ENCODE measurements around the gene POR. TPM values are rescaled to one million over a fixed set of nuclear protein-coding genes. Genes with fewer than 3 reads are reported as not detected.

POR gene
- total and polyA plus RNA-seq, 2 of the 13 experiments (the other 11 are each of a cell fraction or from before 2014, with no cell fraction given): 145 to 266 TPM

DNA sequence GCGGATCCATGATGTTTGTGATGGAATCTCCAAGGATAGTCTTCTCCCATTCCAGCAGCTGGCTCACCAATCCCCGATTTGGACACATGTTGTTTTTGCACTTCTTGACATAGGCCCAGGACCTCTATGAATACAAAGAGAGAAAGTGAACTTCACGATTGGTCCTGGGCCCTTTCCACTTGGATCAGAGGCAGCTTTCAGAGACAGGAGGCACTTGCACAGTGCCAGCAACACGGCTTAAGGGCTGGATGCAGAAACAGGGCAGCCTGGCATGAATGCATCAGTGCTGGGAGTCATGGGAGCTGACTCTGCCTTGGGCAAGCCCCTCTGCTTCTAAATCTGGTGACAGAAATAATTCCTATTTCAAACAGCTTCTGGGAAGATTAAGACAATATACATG lies 81.5 kb downstream of the POR start (continued):
- TF ChIP-seq ZNF329 (CRISPR knock-in tag; IDR thresholded peaks at IDR 0.05; ENCODE audit: low read depth) (no peak), ZNF83 (CRISPR knock-in tag; IDR thresholded peaks at IDR 0.05; ENCODE audit: borderline replicate concordance) (no peak), ZNF296 (CRISPR knock-in tag; conservative IDR thresholded peaks at IDR 0.05) (no peak)
- TF ChIP-seq, protein P1, sequence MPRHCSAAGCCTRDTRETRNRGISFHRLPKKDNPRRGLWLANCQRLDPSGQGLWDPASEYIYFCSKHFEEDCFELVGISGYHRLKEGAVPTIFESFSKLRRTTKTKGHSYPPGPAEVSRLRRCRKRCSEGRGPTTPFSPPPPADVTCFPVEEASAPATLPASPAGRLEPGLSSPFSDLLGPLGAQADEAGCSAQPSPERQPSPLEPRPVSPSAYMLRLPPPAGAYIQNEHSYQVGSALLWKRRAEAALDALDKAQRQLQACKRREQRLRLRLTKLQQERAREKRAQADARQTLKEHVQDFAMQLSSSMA (CRISPR knock-in tag; IDR thresholded peaks at IDR 0.05): no peak

DNA sequence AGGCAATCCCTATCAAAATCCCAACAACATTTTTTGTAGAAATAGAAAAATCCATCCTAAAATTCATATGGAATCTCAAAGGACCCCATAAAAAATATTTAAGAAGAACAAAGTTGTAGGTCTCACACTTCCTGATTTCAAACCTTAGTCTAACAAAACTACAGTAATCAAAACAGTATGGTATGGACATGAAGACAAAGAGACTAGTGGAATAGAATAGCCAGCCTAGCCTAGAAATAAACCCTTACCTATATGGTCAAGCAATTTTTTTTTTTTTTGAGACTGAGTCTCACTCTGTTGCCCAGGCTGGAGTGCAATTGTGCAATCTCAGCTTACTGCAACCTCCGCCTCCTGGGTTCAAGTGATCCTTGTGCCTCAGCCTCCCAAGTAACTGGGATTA lies 83.1 kb downstream of the POR start:
- WGBS (ENCODE audit: low lambda C conversion rate): 92% methylated on average over 1 of the region's 1 CpG
- DNase-seq (ENCODE audit: low spot score): no peak
- no peak overlapping the region for H3K4me2 ChIP-seq (ENCODE audit: low read depth, low read length)
- no peak overlapping the region for H2AFZ ChIP-seq (ENCODE audit: low read length)
- H3K4me3 ChIP-seq (replicated peaks in 1 of 3; ENCODE audit: insufficient read depth in 1 of 3, low read depth in 2 of 3, low read length in 3 of 3): no peak overlapping the region
- H4K20me1 ChIP-seq (ENCODE audit: insufficient read depth, low read length): no peaks in the 10 kb centered on the region
- in situ Hi-C loops (cut with HindIII; ENCODE audit: extremely low pct_ligation_motif_present, low pct_unique_long_range_greater_than_20kb) (no loop called here), intact Hi-C loops (cut with micrococcal nuclease; ENCODE audit: unreplicated experiment) (no loop called here)
- CTCF ChIA-PET (ENCODE audit: low intra/inter-chr PET ratio, low total read pairs): no interaction called here
- H3K27ac ChIP-seq (ENCODE audit: extremely low read length, insufficient read depth, low read length): no peak overlapping the region
- H3K4me1 ChIP-seq (ENCODE audit: insufficient read depth, low read length): peaks cover 16% of the 10 kb centered on the region
- ATAC-seq: no peak
- TF ChIP-seq IKZF1 (IDR thresholded peaks at IDR 0.05) (no peak), ZNF678 (CRISPR knock-in tag; IDR thresholded peaks at IDR 0.05) (no peak), ZEB1 (IDR thresholded peaks at IDR 0.05; ENCODE audit: insufficient replicate concordance, low read depth) (no peak), ZNF253 (CRISPR knock-in tag; IDR thresholded peaks at IDR 0.05; ENCODE audit: borderline replicate concordance) (no peak)
- TF ChIP-seq, protein P2, sequence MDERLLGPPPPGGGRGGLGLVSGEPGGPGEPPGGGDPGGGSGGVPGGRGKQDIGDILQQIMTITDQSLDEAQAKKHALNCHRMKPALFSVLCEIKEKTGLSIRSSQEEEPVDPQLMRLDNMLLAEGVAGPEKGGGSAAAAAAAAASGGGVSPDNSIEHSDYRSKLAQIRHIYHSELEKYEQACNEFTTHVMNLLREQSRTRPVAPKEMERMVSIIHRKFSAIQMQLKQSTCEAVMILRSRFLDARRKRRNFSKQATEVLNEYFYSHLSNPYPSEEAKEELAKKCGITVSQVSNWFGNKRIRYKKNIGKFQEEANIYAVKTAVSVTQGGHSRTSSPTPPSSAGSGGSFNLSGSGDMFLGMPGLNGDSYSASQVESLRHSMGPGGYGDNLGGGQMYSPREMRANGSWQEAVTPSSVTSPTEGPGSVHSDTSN (CRISPR knock-in tag; IDR thresholded peaks at IDR 0.05): no peak
- H3K9ac ChIP-seq (ENCODE audit: insufficient read depth, low read depth, low read length): no peak overlapping the region
- no peak for FAIRE-seq
- no TSS peak for BruUV-seq (replicated peaks)
- no peaks in the 10 kb centered on the region for H3K9me3 ChIP-seq (ENCODE audit: low read length)
- peaks cover 2 to 28% of the 10 kb centered on the region in 2 experiments; a peak in 4 of 5 replicates for H3K36me3 ChIP-seq (replicated peaks in 1 of 2; ENCODE audit: control insufficient read depth in 1 of 2, insufficient read depth in 2 of 2, low read length in 2 of 2)
- POLR2A ChIA-PET: no interaction called here
- H3K79me2 ChIP-seq (ENCODE audit: insufficient read depth, low read length): peaks cover 1% of the 10 kb centered on the region
- no peaks in the 10 kb centered on the region for H3K27me3 ChIP-seq (ENCODE audit: control insufficient read depth in 1 of 2, insufficient read depth in 2 of 2, low read length in 2 of 2)
